Measurements from ENCODE around the gene GAREM2. TPM values are rescaled to one million over a fixed set of nuclear protein-coding genes. Genes with fewer than 3 reads are reported as not detected.

Gene GAREM2
- total and polyA plus RNA-seq, 9 of the 15 experiments (the other 6 are each of a cell fraction or from before 2014, with no cell fraction given): 1.7 to 12.4 (median 2.5) TPM

- no peak for TF ChIP-seq BCLAF1 (IDR thresholded peaks at IDR 0.05; ENCODE audit: borderline replicate concordance in 1 of 2, control insufficient read depth in 1 of 2, low read depth in 2 of 2, low read length in 1 of 2)
- TF ChIP-seq CREB5 (CRISPR knock-in tag; IDR thresholded peaks at IDR 0.05): no peak
- no peak for TF ChIP-seq CBX2 (IDR thresholded peaks at IDR 0.05; ENCODE audit: insufficient read depth, low read length, poor library complexity, severe bottlenecking)
- TF ChIP-seq COPS2 (conservative IDR thresholded peaks at IDR 0.05): no peak
- TF ChIP-seq TAF15 (IDR thresholded peaks at IDR 0.05; ENCODE audit: low read depth, low read length): no peak
- no peak for TF ChIP-seq E2F8 (IDR thresholded peaks at IDR 0.05; ENCODE audit: low read depth, partially characterized antibody)
- no peak for TF ChIP-seq FOXK2 (conservative IDR thresholded peaks at IDR 0.05 in 1 of 2, IDR thresholded peaks at IDR 0.05 in 1 of 2; ENCODE audit: low read depth in 2 of 2)
- peak; percentile 76 for TF ChIP-seq RNF2 (IDR thresholded peaks at IDR 0.05)
- TF ChIP-seq ZKSCAN1 (IDR thresholded peaks at IDR 0.05; ENCODE audit: low read depth, low read length): no peak
- TF ChIP-seq BHLHE40 (IDR thresholded peaks at IDR 0.05; ENCODE audit: low read length): no peak
- no peak for TF ChIP-seq USF1 (CRISPR knock-in tag; IDR thresholded peaks at IDR 0.05)
- no peak for TF ChIP-seq U2AF1 (optimal IDR thresholded peaks at IDR 0.05; ENCODE audit: low read depth, low read length)
- TF ChIP-seq ZNF766 (CRISPR knock-in tag; conservative IDR thresholded peaks at IDR 0.05): peak; percentile 96
- peak; percentile 60 for TF ChIP-seq VEZF1 (CRISPR knock-in tag; IDR thresholded peaks at IDR 0.05)
- TF ChIP-seq PHF20 (IDR thresholded peaks at IDR 0.05; ENCODE audit: partially characterized antibody): peak; percentile 80
- TF ChIP-seq NCOA4 (IDR thresholded peaks at IDR 0.05; ENCODE audit: partially characterized antibody): no peak
- no peak for TF ChIP-seq RFX7 (CRISPR knock-in tag; IDR thresholded peaks at IDR 0.05)
- TF ChIP-seq HIVEP1 (CRISPR knock-in tag; IDR thresholded peaks at IDR 0.05): 0 out of 2 replicates have a peak, but pooled peaks have one; percentile 46
Measured at GRCh38 chr2:26184555-26185303, 11.8 kb downstream of the GAREM2 start (continued).
